HFF-Myc (cell line): ENCODE measurements around the gene SLC16A13.
"Not testable (repeated sequence)": the region's sequence is repeated elsewhere in the genome, so short reads cannot be mapped to it uniquely, and the experiment has no call there.

ENCODE experiments used
- DNase-seq: peaks from one replicate; pipeline ENCODE4 v3.0.0-alpha.2; 2011; ENCODE audit warnings: low read depth; ENCODE audit errors: extremely low read depth
- H3K4me3 ChIP-seq: replicated peaks from 2 replicates; pipeline ENCODE4 v1.5.1; 2011; ENCODE audit warnings: low read depth, mild to moderate bottlenecking, control low read depth, low read length
- TF ChIP-seq, protein P1 (sequence below): IDR thresholded peaks from 2 replicates; pipeline ENCODE4 v1.5.1; 2012; ENCODE audit warnings: mild to moderate bottlenecking, low read depth, low read length, control low read depth; ENCODE audit errors: missing control alignments

SLC16A13 gene

DNA sequence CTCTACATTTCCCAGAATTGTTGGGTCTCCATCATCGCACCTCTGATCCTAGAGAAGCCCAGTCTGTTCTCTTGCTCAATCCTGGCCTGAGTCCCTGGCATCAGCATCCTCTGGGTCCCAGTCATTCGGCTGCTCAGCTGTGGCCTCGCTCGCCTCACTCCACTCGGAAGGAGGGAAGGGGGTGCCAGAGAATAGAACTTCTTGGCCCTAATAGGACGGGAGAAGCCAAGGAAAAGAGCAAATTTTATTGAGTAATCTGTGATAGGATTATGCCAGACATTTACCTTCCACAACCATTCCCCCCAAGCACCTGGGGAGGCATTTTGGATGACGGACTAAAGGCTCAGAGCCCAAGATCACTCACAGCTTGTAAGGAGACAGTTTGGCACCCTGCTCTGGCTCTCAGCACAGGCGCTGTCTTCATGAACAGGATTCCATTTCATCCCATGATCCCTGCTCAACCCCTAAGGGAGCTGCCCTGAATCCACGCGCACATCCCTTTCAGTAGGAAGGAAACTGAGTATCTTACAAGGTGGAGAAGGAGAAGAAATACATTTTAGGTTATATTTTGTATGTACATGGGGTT is 44.7 kb downstream of the SLC16A13 start:
- DNase-seq, result no peak
- TF ChIP-seq, protein P1, sequence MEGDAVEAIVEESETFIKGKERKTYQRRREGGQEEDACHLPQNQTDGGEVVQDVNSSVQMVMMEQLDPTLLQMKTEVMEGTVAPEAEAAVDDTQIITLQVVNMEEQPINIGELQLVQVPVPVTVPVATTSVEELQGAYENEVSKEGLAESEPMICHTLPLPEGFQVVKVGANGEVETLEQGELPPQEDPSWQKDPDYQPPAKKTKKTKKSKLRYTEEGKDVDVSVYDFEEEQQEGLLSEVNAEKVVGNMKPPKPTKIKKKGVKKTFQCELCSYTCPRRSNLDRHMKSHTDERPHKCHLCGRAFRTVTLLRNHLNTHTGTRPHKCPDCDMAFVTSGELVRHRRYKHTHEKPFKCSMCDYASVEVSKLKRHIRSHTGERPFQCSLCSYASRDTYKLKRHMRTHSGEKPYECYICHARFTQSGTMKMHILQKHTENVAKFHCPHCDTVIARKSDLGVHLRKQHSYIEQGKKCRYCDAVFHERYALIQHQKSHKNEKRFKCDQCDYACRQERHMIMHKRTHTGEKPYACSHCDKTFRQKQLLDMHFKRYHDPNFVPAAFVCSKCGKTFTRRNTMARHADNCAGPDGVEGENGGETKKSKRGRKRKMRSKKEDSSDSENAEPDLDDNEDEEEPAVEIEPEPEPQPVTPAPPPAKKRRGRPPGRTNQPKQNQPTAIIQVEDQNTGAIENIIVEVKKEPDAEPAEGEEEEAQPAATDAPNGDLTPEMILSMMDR, result no peak
- no peak overlapping the region for H3K4me3 ChIP-seq

DNA sequence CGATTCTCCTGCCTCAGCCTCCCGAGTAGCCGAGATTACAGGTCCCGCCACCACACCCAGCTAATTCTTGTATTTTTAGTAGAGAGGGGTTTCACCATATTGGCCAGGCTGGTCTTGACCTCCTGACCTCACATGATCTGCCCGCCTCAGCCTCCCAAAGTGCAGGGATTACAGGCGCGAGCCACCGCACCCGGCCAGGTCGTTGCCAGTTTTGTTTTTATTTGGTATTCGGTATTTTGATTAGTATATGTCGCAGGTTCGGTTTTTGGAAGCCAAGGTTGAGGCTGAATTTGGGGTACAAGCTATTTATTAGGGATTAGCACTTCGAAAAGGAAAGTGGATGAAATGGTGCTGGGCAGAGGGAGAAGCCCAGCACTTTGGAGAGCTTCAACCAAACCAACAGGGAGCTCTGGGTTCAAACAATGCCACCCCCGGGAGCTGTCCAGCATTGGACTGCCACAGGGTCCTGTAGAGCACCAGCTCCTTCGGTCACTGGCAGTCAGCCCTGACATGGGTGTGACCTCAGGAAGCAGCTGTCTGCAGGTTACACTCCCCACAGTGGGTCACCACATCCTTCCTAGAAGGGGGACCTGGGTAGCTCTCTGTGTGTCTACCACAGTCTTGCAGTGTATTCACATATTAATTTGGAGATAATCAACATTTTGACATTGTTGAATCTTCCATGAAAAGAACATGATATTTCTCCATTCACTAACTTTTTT is 45.7 kb downstream of the SLC16A13 start:
- no peak overlapping the region for H3K4me3 ChIP-seq
- TF ChIP-seq, protein P1, result no peak
- no peak for DNase-seq

DNA sequence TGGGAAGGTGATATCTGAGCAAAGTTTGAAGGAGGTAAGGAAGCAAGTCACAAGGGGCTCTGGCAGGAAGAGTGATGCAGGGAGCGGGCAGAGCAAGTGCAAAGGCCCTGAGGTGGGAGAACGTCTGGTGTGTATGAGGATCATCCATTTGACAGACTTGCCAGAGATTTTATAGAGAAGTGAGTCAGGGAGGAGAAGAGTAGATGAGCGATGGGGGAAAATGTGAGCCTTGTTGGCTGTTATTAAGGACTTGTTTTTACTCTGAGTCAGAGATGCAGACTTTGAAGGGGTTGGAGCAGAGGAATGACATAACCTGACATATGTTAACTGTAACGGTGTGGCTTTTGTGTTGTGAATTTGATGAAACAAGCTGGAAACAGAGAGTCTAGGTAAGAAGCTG is 47.8 kb downstream of the SLC16A13 start:
- TF ChIP-seq, protein P1, result no peak
- H3K4me3 ChIP-seq, result no peak overlapping the region
- DNase-seq, result no peak

DNA sequence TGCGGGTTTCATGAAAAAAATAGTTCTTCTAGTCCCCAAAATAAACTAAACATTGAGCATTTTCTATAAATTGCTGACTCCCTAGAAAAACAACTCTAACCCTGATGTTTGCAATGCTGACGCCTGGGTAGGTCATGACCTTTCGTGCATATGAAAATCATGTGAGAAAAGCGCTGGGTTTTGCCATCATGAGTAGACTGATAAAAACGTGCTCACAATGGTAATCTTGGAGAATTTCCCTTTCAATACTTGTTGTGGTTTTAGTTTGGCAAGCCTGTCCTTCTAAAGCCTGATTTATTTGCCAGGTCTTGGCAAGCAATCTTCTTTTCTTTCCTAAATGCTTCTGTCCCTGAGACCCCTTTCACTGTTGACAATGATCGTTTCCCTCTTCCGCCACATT is 48.3 kb downstream of the SLC16A13 start:
- DNase-seq, result no peak
- no peak overlapping the region for H3K4me3 ChIP-seq
- TF ChIP-seq, protein P1, result no peak

DNA sequence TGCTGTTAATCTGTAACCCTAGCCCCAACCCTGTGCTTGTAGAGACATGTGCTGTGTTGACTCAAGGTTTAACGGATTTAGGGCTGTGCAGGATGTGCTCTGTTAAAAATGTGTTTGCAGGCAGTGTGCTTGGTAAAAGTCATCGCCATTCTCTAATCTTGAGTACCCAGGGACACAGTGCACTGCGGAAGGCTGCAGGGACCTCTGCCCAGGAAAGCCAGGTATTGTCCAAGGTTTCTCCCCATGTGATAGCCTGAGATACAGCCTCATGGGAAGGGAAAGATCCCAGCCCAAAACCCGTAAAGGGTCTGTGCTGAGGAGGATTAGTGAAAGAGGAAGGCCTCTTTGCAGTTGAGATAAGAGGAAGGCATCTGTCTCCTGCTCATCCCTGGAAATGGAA is 52.6 kb downstream of the SLC16A13 start:
- H3K4me3 ChIP-seq, DNase-seq: not testable (repeated sequence)

DNA sequence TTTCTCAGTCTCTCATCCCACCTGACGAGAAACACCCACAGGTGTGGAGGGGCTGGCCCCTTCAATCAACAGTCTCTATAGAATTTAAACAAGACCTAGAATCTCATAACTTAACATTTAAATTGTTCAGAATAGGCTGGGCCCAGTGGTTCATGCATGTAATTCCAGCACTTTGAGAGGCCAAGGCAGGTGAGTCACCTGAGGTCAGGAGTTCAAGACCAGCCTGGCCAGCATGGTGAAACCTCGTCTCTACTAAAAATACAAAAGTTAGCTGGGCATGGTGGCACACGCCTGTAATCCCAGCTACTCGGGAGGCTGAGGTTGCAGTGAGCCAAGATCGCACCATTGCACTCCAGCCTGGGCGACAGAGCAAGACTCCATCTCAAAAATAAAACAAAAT is 53.8 kb downstream of the SLC16A13 start:
- not testable (repeated sequence) for DNase-seq

More for the DNA sequence above, 53.8 kb downstream of the SLC16A13 start:
- not testable (repeated sequence) for H3K4me3 ChIP-seq
